Left lung (tissue), 10 donors: Measurements from ENCODE around the gene KCNK18. TPM values are rescaled to one million over a fixed set of nuclear protein-coding genes. Genes with fewer than 3 reads are reported as not detected.
A peak's percentile ranks its signal among the peaks of the same experiment; 100 is the strongest.

Source experiments
- ATAC-seq: fragments of 200-7000 bp; cut with Tn5 transposase; one replicate; pipeline ENCODE4 v1.9.1; 2020; ENCODE audit warnings: moderate library complexity
- DNase-seq, 4 donors: peaks; one replicate each; pipeline ENCODE4 v3.0.0-alpha.2; 2013 to 2020
- H3K27ac ChIP-seq, 2 donors: fragments of 200-600 bp; sonication (generic) in 1 of 2; one replicate each; pipeline versions ENCODE4 v1.5.0 to v1.8.0; 2020 to 2021
- H3K27me3 ChIP-seq, 2 donors: fragments of 200-600 bp; sonication (generic) in 1 of 2; one replicate each; pipeline versions ENCODE4 v1.5.0 to v1.8.0; 2020 to 2021
- H3K36me3 ChIP-seq, 2 donors: fragments of 200-600 bp; sonication (generic) in 1 of 2; one replicate each; pipeline versions ENCODE4 v1.5.0 to v1.8.0; 2020 to 2021
- H3K4me1 ChIP-seq, 2 donors: fragments of 200-600 bp; one replicate each; pipeline ENCODE4 v1.8.0; 2021
- H3K4me3 ChIP-seq, 2 donors: fragments of 200-600 bp; sonication (generic) in 1 of 2; one replicate each; pipeline versions ENCODE4 v1.5.0 to v1.8.0; 2020 to 2021; ENCODE audit warnings: mild to moderate bottlenecking in 1 of 2
- H3K9me3 ChIP-seq, 2 donors: fragments of 200-600 bp; sonication (generic) in 1 of 2; one replicate each; pipeline versions ENCODE4 v1.5.0 to v1.8.0; 2020 to 2021
- CTCF ChIP-seq, 2 donors: fragments of 200-600 bp; sonication (generic) in 1 of 2; IDR thresholded peaks; one replicate each; pipeline versions ENCODE4 v1.5.0 to v1.8.0; 2021; ENCODE audit warnings: antibody characterized with exemption in 2 of 2
- intact Hi-C, 2 donors: fragments of 100-400 bp; cut with DNase I; formaldehyde crosslinking; loops; one replicate each; pipeline versions ENCODE4 v1.11.2 to v1.14.2; 2022
- polyA plus RNA-seq, 6 donors: library from polyadenylated mRNA; unstranded; fragments of 120-200 nt; gene quantifications; one replicate each; pipeline ENCODE4 v1.2.1, GENCODE V29; 2013; ENCODE audit not compliant: insufficient read length in 6 of 6
- total RNA-seq, 2 donors: library from RNA; stranded (reverse); fragmentation: NEBNext Ultra II Directional; extraction: Animal tissue kit (Norgen Biotek cat#: 25700); gene quantifications; one replicate each; pipeline ENCODE4 v1.2.1, GENCODE V29; 2021
- donor health status: DM: no; HTN: yes; CAD: no.
- donor health status: DM: no; HTN: no; CAD: no.

Gene KCNK18
- total and polyA plus RNA-seq, 8 donors: not detected

DNA sequence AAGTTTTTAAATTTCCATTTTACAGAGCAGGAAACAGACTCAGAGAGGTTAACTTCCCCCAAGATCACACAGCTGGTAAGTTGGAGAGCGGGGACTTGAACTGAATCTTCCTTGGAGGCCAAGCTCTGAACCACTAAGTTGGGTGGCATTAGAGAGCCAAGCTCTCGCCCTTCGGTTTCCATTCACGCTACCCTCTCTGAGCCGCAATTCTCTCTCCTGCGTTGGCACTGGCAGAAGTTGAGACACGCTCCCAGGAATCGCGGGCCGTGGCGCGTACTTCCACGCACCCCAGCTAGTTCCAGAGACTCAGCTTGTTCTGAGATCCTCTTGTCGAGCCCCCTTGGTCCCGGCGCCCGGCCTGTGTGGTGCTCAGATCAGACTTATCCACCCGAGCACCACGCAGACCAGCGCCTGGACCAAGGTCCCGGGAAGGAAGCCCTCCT is 29.9 kb upstream of the KCNK18 start:
- Histone ChIP-seq H3K36me3 (no peaks in the 10 kb centered on the region), H3K9me3 (no peaks in the 10 kb centered on the region), H3K4me3 (no peak overlapping the region), H3K4me1 (peaks cover 6 to 41% of the 10 kb centered on the region in 2 donors), H3K27me3 (peaks cover 99 to 100% of the 10 kb centered on the region in 2 donors), H3K27ac (no peak overlapping the region)
- ATAC-seq: no peak
- DNase-seq: no peak
- no peak for TF ChIP-seq CTCF (IDR thresholded peaks at IDR 0.05)
- intact Hi-C loops: no loop called here

- no peak overlapping the region for H3K27ac ChIP-seq
- peak; percentile 83 to 93 for TF ChIP-seq CTCF (IDR thresholded peaks at IDR 0.05)
- peaks cover 6 to 35% of the 10 kb centered on the region in 2 donors for H3K4me1 ChIP-seq
- intact Hi-C loops: no loop called here
- peak overlapping the region in 1 of 2 donors; percentile 14 for H3K4me3 ChIP-seq
- peak; percentile 96 for ATAC-seq
- H3K9me3 ChIP-seq: no peaks in the 10 kb centered on the region
- H3K27me3 ChIP-seq: peaks cover 96 to 100% of the 10 kb centered on the region in 2 donors
- DNase-seq: peak; percentile 39 to 96 (median 60)
- no peaks in the 10 kb centered on the region for H3K36me3 ChIP-seq
Measured at GRCh38 chr10:117167789-117168674, 29.3 kb upstream of the KCNK18 start.

GRCh38 chr10:117168729-117169128 is 28.6 kb upstream of the KCNK18 start:
- ATAC-seq: no peak
- Histone ChIP-seq H3K9me3 (no peaks in the 10 kb centered on the region), H3K4me1 (peaks cover 6 to 28% of the 10 kb centered on the region in 2 donors), H3K4me3 (no peak overlapping the region), H3K27ac (no peak overlapping the region), H3K27me3 (peaks cover 96 to 100% of the 10 kb centered on the region in 2 donors), H3K36me3 (no peaks in the 10 kb centered on the region)
- TF ChIP-seq CTCF (IDR thresholded peaks at IDR 0.05): no peak
- no peak for DNase-seq
- intact Hi-C loops: no loop called here

- no peak for TF ChIP-seq CTCF (IDR thresholded peaks at IDR 0.05)
- no peak overlapping the region for H3K27ac ChIP-seq
- H3K4me1 ChIP-seq: peaks cover 6 to 28% of the 10 kb centered on the region in 2 donors
- H3K36me3 ChIP-seq: no peaks in the 10 kb centered on the region
- no peak for DNase-seq
- ATAC-seq: no peak
- intact Hi-C loops: no loop called here
- peaks cover 94 to 100% of the 10 kb centered on the region in 2 donors for H3K27me3 ChIP-seq
- no peaks in the 10 kb centered on the region for H3K9me3 ChIP-seq
- no peak overlapping the region for H3K4me3 ChIP-seq
Measured at GRCh38 chr10:117169480-117169879, 27.8 kb upstream of the KCNK18 start.

DNA sequence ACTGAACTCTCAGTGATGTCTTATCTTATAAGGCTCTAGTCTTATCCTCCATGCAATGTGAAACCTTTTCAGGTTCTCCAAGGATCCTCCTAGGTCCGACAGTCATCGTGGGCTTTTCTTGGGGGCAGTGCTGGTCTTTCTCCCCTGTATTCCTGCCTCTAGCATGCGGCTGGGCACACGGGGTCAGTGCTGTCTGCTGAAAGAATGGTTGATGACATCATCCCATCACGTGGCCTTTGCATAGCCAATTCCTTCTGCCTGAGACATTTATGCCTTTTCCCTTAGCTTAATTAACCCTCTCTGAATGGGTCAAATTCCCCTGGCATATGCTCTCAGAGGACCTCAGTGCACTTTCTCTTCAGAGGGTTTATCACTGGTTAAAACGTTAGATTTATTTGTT is 27.0 kb upstream of the KCNK18 start:
- Histone ChIP-seq H3K4me3 (no peak overlapping the region), H3K9me3 (no peaks in the 10 kb centered on the region), H3K27ac (no peak overlapping the region), H3K4me1 (peaks cover 9 to 30% of the 10 kb centered on the region in 2 donors), H3K36me3 (no peaks in the 10 kb centered on the region), H3K27me3 (peaks cover 86 to 100% of the 10 kb centered on the region in 2 donors)
- no peak for DNase-seq
- ATAC-seq: no peak
- TF ChIP-seq CTCF (IDR thresholded peaks at IDR 0.05): no peak
- intact Hi-C loops: loop anchor here (10.0 kb wide), 2 partner anchors 375 to 485 kb away; no protein-coding TSS in a partner anchor
